ENCODE data around the gene PRRC2C. TPM values are rescaled to one million over a fixed set of nuclear protein-coding genes. Genes with fewer than 3 reads are reported as not detected.

Gene PRRC2C
- polyA plus RNA-seq, 1 of the 3 experiments (the other 2 are of a cell fraction) = 39.9 TPM

DNA sequence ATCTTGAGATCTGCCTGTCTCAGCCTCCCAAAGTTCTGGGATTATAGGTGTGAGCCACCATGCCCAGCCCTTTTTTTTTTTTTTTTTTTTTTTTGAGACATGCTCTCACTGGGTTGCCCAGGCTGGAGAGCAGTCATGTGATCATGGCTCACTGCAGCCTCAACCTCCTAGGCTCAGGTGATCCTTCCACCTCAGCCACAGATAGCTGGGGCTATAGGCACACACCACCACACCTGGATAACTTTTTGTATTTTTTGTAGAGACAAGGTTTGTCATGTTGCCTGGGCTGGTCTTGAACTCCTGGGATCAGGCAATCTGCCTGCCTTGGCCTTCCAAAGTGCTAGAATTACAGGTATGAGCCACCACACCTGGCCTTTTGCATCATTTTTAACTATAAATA, 17.7 kb upstream of the PRRC2C start (continued):
- TF ChIP-seq TEAD4 (IDR thresholded peaks at IDR 0.05; ENCODE audit: borderline replicate concordance, insufficient read depth) (no peak), RFX5 (IDR thresholded peaks at IDR 0.05; ENCODE audit: low read length) (no peak), TAF1 (IDR thresholded peaks at IDR 0.05; ENCODE audit: borderline replicate concordance, low read depth, low read length) (no peak), MEF2A (IDR thresholded peaks at IDR 0.05; ENCODE audit: borderline replicate concordance, low read depth) (no peak), GATA2 (CRISPR knock-in tag; IDR thresholded peaks at IDR 0.05) (no peak), RAD21 (IDR thresholded peaks at IDR 0.05; ENCODE audit: low read length) (no peak)
- TF ChIP-seq, protein P1, sequence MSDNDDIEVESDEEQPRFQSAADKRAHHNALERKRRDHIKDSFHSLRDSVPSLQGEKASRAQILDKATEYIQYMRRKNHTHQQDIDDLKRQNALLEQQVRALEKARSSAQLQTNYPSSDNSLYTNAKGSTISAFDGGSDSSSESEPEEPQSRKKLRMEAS (IDR thresholded peaks at IDR 0.05; ENCODE audit: low read depth) = no peak

DNA sequence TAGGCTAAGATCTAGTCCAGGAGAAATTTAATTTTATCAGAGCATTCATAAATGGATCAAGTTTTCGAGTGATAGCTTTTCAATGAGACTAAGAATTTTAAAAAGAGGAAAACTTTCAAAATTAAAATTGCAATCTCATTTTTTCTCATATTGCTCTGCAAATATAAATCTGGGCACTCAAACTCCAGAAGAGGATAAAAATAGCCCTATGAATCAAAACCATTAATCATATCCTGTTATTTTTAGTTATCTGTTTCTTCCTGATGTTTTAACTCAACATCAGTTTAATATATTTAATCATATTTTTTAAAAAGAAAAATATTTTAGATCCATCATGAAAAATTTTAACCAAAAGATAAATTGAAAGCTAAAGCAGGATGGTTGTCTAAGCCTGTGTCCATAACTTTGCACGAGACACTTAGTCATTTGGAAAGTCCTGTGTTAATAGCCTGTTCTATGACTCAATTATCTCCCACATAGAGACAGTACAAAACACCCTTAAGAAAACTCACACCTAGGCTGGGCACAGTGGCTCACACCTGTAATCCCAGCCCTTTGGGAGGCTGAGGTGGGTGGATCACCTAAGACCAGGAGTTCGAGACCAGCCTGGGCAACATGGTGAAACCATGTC, 17.1 kb upstream of the PRRC2C start:
- TF ChIP-seq, protein P2, sequence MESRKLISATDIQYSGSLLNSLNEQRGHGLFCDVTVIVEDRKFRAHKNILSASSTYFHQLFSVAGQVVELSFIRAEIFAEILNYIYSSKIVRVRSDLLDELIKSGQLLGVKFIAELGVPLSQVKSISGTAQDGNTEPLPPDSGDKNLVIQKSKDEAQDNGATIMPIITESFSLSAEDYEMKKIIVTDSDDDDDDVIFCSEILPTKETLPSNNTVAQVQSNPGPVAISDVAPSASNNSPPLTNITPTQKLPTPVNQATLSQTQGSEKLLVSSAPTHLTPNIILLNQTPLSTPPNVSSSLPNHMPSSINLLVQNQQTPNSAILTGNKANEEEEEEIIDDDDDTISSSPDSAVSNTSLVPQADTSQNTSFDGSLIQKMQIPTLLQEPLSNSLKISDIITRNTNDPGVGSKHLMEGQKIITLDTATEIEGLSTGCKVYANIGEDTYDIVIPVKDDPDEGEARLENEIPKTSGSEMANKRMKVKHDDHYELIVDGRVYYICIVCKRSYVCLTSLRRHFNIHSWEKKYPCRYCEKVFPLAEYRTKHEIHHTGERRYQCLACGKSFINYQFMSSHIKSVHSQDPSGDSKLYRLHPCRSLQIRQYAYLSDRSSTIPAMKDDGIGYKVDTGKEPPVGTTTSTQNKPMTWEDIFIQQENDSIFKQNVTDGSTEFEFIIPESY (IDR thresholded peaks at IDR 0.05; ENCODE audit: borderline replicate concordance, low read depth) = no peak
- no peak for TF ChIP-seq YY1 (IDR thresholded peaks at IDR 0.05; ENCODE audit: low read depth)
- no peak for TF ChIP-seq NFIC (IDR thresholded peaks at IDR 0.05; ENCODE audit: borderline replicate concordance)
- TF ChIP-seq FOSL2 (IDR thresholded peaks at IDR 0.05; ENCODE audit: borderline replicate concordance, low read depth) = peak; percentile 24; the same call in 1 of the 2 replicates
- TF ChIP-seq USF1 (IDR thresholded peaks at IDR 0.05; ENCODE audit: borderline replicate concordance, low read depth) = no peak
- no peak for TF ChIP-seq RAD21 (IDR thresholded peaks at IDR 0.05; ENCODE audit: low read length)
- TF ChIP-seq EZH2phosphoT487 (IDR thresholded peaks at IDR 0.05; ENCODE audit: borderline replicate concordance, low read depth) = no peak
- TF ChIP-seq TEAD4 (IDR thresholded peaks at IDR 0.05; ENCODE audit: borderline replicate concordance, insufficient read depth) = no peak
- TF ChIP-seq USF2 (IDR thresholded peaks at IDR 0.05; ENCODE audit: borderline replicate concordance, low read depth, low read length) = no peak
- TF ChIP-seq RFX5 (IDR thresholded peaks at IDR 0.05; ENCODE audit: low read length) = no peak
- TF ChIP-seq, protein P1 (IDR thresholded peaks at IDR 0.05; ENCODE audit: low read depth) = no peak
- TF ChIP-seq MEF2A (IDR thresholded peaks at IDR 0.05; ENCODE audit: borderline replicate concordance, low read depth) = peak; percentile 84
- TF ChIP-seq SIN3A (IDR thresholded peaks at IDR 0.05; ENCODE audit: borderline replicate concordance, low read depth, low read length) = no peak
- H3K4me1 ChIP-seq (ENCODE audit: control insufficient read depth in 1 of 2, insufficient read depth in 2 of 2, low read depth in 1 of 2, low read length in 1 of 2) = peaks cover 0 to 4% of the 10 kb centered on the region in 2 experiments; a peak in 1 of 4 replicates
- peak overlapping the region in 1 of 2 experiments; percentile 83; a peak in 2 of 4 replicates for H3K27ac ChIP-seq (ENCODE audit: low read depth in 2 of 2, low read length in 1 of 2)
- peak overlapping the region; percentile 63 for H3K4me2 ChIP-seq
- CTCF ChIA-PET = no interaction called here
- no peaks in the 10 kb centered on the region for H3K36me3 ChIP-seq (replicated peaks in 1 of 2; ENCODE audit: control insufficient read depth in 1 of 2, insufficient read depth in 2 of 2, low read length in 1 of 2)
- 23% methylated on average over 3 of the region's 3 CpGs for WGBS (ENCODE audit: low lambda C conversion rate)
- POLR2A ChIA-PET = no interaction called here
- no peaks in the 10 kb centered on the region for H3K9me2 ChIP-seq
- no peak overlapping the region for H2AFZ ChIP-seq (ENCODE audit: low read depth)
- H3K79me2 ChIP-seq (ENCODE audit: insufficient read depth) = no peaks in the 10 kb centered on the region
- peaks cover 18% of the 10 kb centered on the region for H3F3A ChIP-seq (replicated peaks; ENCODE audit: insufficient read depth)
- H3K9ac ChIP-seq = peak overlapping the region; percentile 35; the same call in 1 of the 2 replicates
- no peaks in the 10 kb centered on the region for H3K27me3 ChIP-seq (ENCODE audit: insufficient read depth)
- no peak for DNase-seq
- no peaks in the 10 kb centered on the region for H4K20me1 ChIP-seq (ENCODE audit: insufficient read depth)
- no peaks in the 10 kb centered on the region for H3K9me3 ChIP-seq
- no peak overlapping the region for H3K4me3 ChIP-seq (ENCODE audit: low read depth in 2 of 2, low read length in 1 of 2)

Measured in SK-N-SH (cell line).